H9 (cell line): Measurements from ENCODE around the gene NOTUM. TPM values are rescaled to one million over a fixed set of nuclear protein-coding genes. Genes with fewer than 3 reads are reported as not detected.
A peak's percentile ranks its signal among the peaks of the same experiment; 100 is the strongest.

Experiments
- DNase-seq: peaks from one replicate; pipeline ENCODE4 v3.0.0-alpha.2; 2017
- H2AFZ ChIP-seq: one replicate; pipeline ENCODE4 v1.6.1; 2013; ENCODE audit warnings: mild to moderate bottlenecking, low read length, control low read depth, moderate library complexity
- H2AK5ac ChIP-seq: 2 replicates; pipeline ENCODE4 v1.6.1; 2013; ENCODE audit warnings: low read length, control low read depth, mixed read lengths; ENCODE audit not compliant: insufficient read length
- H2BK120ac ChIP-seq: one replicate; pipeline ENCODE4 v1.6.1; 2013; ENCODE audit warnings: low read depth, mild to moderate bottlenecking, low read length, control low read depth, inconsistent platforms; ENCODE audit not compliant: poor library complexity, severe bottlenecking
- H2BK12ac ChIP-seq: 2 replicates; pipeline ENCODE4 v1.6.1; 2013; ENCODE audit warnings: low read length, control low read depth, mixed read lengths, low read depth; ENCODE audit not compliant: insufficient read length
- H2BK15ac ChIP-seq: 2 replicates; pipeline ENCODE4 v1.6.1; 2013; ENCODE audit warnings: low read depth, low read length, control low read depth
- H2BK20ac ChIP-seq: one replicate; pipeline ENCODE4 v1.6.1; 2013; ENCODE audit warnings: low read depth, mild to moderate bottlenecking, low read length, control low read depth, inconsistent platforms; ENCODE audit not compliant: poor library complexity, severe bottlenecking
- H2BK5ac ChIP-seq: 2 replicates; pipeline ENCODE4 v1.6.1; 2013; ENCODE audit warnings: low read length, control low read depth, mixed read lengths; ENCODE audit not compliant: insufficient read length
- H3K14ac ChIP-seq: 2 replicates; pipeline ENCODE4 v1.6.1; 2013; ENCODE audit warnings: low read length, control low read depth; ENCODE audit not compliant: insufficient read depth
- H3K18ac ChIP-seq: 2 replicates; pipeline ENCODE4 v1.6.1; 2013; ENCODE audit warnings: low read depth, mild to moderate bottlenecking, mixed read lengths, low read length, control low read depth; ENCODE audit not compliant: insufficient read length
- H3K23ac ChIP-seq: 2 replicates; pipeline ENCODE4 v1.6.1; 2013; ENCODE audit warnings: low read length, control low read depth, mixed read lengths, low read depth; ENCODE audit not compliant: insufficient read length
- H3K23me2 ChIP-seq: 2 replicates; pipeline ENCODE4 v1.6.1; 2013; ENCODE audit warnings: low read depth, mild to moderate bottlenecking, mixed read lengths, low read length, control low read depth; ENCODE audit not compliant: insufficient read length, poor library complexity, severe bottlenecking
- H3K27ac ChIP-seq: 2 replicates; pipeline ENCODE4 v1.5.1; 2013; ENCODE audit warnings: low read length, control low read depth, mixed read lengths, low read depth; ENCODE audit not compliant: insufficient read length
- H3K27me3 ChIP-seq: 2 replicates; pipeline ENCODE4 v1.6.1; 2013; ENCODE audit warnings: low read length, control low read depth, inconsistent platforms; ENCODE audit not compliant: insufficient read depth
- H3K4ac ChIP-seq: 2 replicates; pipeline ENCODE4 v1.6.1; 2013; ENCODE audit warnings: low read depth, mild to moderate bottlenecking, control low read depth, inconsistent platforms, low read length, moderate library complexity
- H3K4me1 ChIP-seq: 2 replicates; pipeline ENCODE4 v1.6.1; 2013; ENCODE audit warnings: low read length, control low read depth, inconsistent platforms; ENCODE audit not compliant: insufficient read depth
- H3K4me2 ChIP-seq: 2 replicates; pipeline ENCODE4 v1.6.1; 2013; ENCODE audit warnings: low read length, control low read depth, mixed read lengths; ENCODE audit not compliant: insufficient read length, insufficient read depth
- H3K56ac ChIP-seq: 2 replicates; pipeline ENCODE4 v1.6.1; 2013; ENCODE audit warnings: low read depth, mild to moderate bottlenecking, mixed read lengths, low read length, control low read depth; ENCODE audit not compliant: insufficient read length
- H3K79me1 ChIP-seq: 2 replicates; pipeline ENCODE4 v1.6.1; 2013; ENCODE audit warnings: low read depth, mild to moderate bottlenecking, moderate library complexity, low read length, control low read depth, inconsistent platforms; ENCODE audit not compliant: insufficient read depth, poor library complexity, severe bottlenecking
- H3K79me2 ChIP-seq: 2 replicates; pipeline ENCODE4 v1.6.1; 2013; ENCODE audit warnings: low read length, control low read depth, inconsistent platforms; ENCODE audit not compliant: insufficient read depth
- H3K9ac ChIP-seq: 2 replicates; pipeline ENCODE4 v1.6.1; 2013; ENCODE audit warnings: low read length, control low read depth, mixed read lengths; ENCODE audit not compliant: insufficient read length; ENCODE audit errors: extremely low read depth
- H3K9me3 ChIP-seq: one replicate; pipeline ENCODE4 v1.6.1; 2013; ENCODE audit warnings: low read depth, low read length, inconsistent platforms; ENCODE audit not compliant: control insufficient read depth
- H3T11ph ChIP-seq: one replicate; pipeline ENCODE4 v1.6.1; 2013; ENCODE audit warnings: mild to moderate bottlenecking, low read length, control low read depth, inconsistent platforms
- H4K20me1 ChIP-seq: one replicate; pipeline ENCODE4 v1.6.1; 2013; ENCODE audit not compliant: control insufficient read depth, insufficient read length, insufficient read depth
- H4K5ac ChIP-seq: 2 replicates; pipeline ENCODE4 v1.6.1; 2013; ENCODE audit warnings: low read depth, mild to moderate bottlenecking, mixed read lengths, low read length, control low read depth; ENCODE audit not compliant: insufficient read length
- H4K8ac ChIP-seq: replicated peaks from 2 replicates; pipeline ENCODE4 v1.6.1; 2013; ENCODE audit warnings: low read length, control low read depth, mixed read lengths, low read depth; ENCODE audit not compliant: insufficient read length
- H4K91ac ChIP-seq: 2 replicates; pipeline ENCODE4 v1.6.1; 2013; ENCODE audit warnings: low read depth, mild to moderate bottlenecking, moderate library complexity, mixed read lengths, low read length, control low read depth; ENCODE audit not compliant: insufficient read length
- H3K27ac Mint-ChIP-seq, 3 experiments: 2 replicates in 2 of 3; 3 replicates in 1 of 3; pipeline ENCODE4 v1.8.0; 2020 to 2021; ENCODE audit warnings: mixed read lengths in 3 of 3, mild to moderate bottlenecking in 1 of 3, moderate library complexity in 1 of 3
- H3K27me3 Mint-ChIP-seq: 2 replicates; pipeline ENCODE4 v1.8.0; 2021; ENCODE audit warnings: low read depth, mild to moderate bottlenecking, moderate library complexity, mixed read lengths
- H3K36me3 Mint-ChIP-seq, 3 experiments: 2 replicates in 2 of 3; 3 replicates in 1 of 3; pipeline ENCODE4 v1.8.0; 2020 to 2021; ENCODE audit warnings: low read depth in 3 of 3, mixed read lengths in 3 of 3; ENCODE audit not compliant: insufficient read depth in 1 of 3
- H3K4me1 Mint-ChIP-seq, 2 experiments: 2 replicates each; pipeline ENCODE4 v1.8.0; 2020; ENCODE audit warnings: mixed read lengths in 2 of 2
- H3K4me3 Mint-ChIP-seq, 2 experiments: 2 replicates in 1 of 2; 3 replicates in 1 of 2; pipeline ENCODE4 v1.8.0; 2020 to 2021; ENCODE audit warnings: mild to moderate bottlenecking in 2 of 2, mixed read lengths in 2 of 2, moderate library complexity in 1 of 2
- H3K9me3 Mint-ChIP-seq, 2 experiments: 2 replicates in 1 of 2; 3 replicates in 1 of 2; pipeline ENCODE4 v1.8.0; 2020; ENCODE audit warnings: mild to moderate bottlenecking in 2 of 2, mixed read lengths in 2 of 2, moderate library complexity in 1 of 2
- WGBS: extraction: QIAGEN DNeasy Blood & Tissue Kit; methylation state at CpG from one replicate; pipeline ENCODE4 v1.1.7; 2013; ENCODE audit warnings: missing lambda C conversion rate, low lambda C conversion rate, mixed read lengths; ENCODE audit not compliant: insufficient read length; ENCODE audit errors: extremely low coverage; 5-methylcytosine and 5-hydroxymethylcytosine counted together
- total RNA-seq: library from RNA; stranded (reverse); gene quantifications from 2 replicates; pipeline ENCODE4 v1.2.1, GENCODE V29; 2021
- TF ChIP-seq, protein P1 (sequence below): fragments of 200-600 bp; sonication (generic); conservative IDR thresholded peaks from 3 replicates; pipeline ENCODE4 v1.8.0; 2021; ENCODE audit warnings: antibody characterized with exemption, mild to moderate bottlenecking

The NOTUM gene
- total RNA-seq, 1 experiment from 2014 or later, result 2.1 TPM

DNA sequence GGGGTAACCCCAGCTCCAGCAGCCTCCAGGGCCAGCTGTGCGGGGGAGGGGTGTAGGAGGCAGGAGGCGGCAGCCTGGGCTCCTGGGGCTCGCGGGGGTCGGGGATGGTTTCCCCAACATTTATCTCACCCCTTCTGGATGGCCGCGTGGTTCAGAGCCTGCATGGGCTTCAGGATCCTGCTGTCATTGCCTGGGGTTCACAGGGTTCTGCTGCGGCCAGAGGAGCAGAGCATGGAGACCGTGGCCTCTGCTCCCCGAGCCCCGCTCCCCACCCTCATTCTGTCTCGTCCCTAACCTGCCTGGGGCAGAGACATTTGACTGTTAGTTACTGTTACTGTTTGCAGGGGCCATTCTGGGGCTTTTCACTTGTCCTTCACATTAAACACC lies 18.8 kb downstream of the NOTUM start:
- Histone ChIP-seq H2AK5ac (no peak overlapping the region), H3K9me3 (no peaks in the 10 kb centered on the region), H3K4me1 (no peaks in the 10 kb centered on the region; the same call in 1 of the 2 replicates), H2BK12ac (no peak overlapping the region), H3K23ac (no peak overlapping the region), H3K18ac (no peak overlapping the region), H3K27me3 (no peaks in the 10 kb centered on the region), H3K56ac (no peak overlapping the region), H3K79me2 (no peaks in the 10 kb centered on the region), H2BK5ac (no peak overlapping the region), H4K91ac (no peak overlapping the region), H2BK120ac (no peak overlapping the region), H3T11ph (no peak overlapping the region), H3K4me2 (peak overlapping the region; percentile 17), H4K8ac (no peak overlapping the region), H2BK15ac (no peak overlapping the region), H3K27ac (no peak overlapping the region), H4K5ac (no peak overlapping the region), H2BK20ac (no peak overlapping the region), H4K20me1 (no peaks in the 10 kb centered on the region), H3K79me1 (no peaks in the 10 kb centered on the region), H3K4ac (no peak overlapping the region), H3K23me2 (peaks cover 4% of the 10 kb centered on the region), H3K14ac (no peak overlapping the region), H2AFZ (no peak overlapping the region), H3K9ac (no peak overlapping the region)
- no peaks in the 10 kb centered on the region for H3K36me3 Mint-ChIP-seq
- peak overlapping the region in 1 of 2 experiments; percentile 51; a peak in 3 of 5 replicates for H3K4me3 Mint-ChIP-seq
- peaks cover 11 to 22% of the 10 kb centered on the region in 2 experiments for H3K4me1 Mint-ChIP-seq
- H3K27ac Mint-ChIP-seq, result no peak overlapping the region
- TF ChIP-seq, protein P1, sequence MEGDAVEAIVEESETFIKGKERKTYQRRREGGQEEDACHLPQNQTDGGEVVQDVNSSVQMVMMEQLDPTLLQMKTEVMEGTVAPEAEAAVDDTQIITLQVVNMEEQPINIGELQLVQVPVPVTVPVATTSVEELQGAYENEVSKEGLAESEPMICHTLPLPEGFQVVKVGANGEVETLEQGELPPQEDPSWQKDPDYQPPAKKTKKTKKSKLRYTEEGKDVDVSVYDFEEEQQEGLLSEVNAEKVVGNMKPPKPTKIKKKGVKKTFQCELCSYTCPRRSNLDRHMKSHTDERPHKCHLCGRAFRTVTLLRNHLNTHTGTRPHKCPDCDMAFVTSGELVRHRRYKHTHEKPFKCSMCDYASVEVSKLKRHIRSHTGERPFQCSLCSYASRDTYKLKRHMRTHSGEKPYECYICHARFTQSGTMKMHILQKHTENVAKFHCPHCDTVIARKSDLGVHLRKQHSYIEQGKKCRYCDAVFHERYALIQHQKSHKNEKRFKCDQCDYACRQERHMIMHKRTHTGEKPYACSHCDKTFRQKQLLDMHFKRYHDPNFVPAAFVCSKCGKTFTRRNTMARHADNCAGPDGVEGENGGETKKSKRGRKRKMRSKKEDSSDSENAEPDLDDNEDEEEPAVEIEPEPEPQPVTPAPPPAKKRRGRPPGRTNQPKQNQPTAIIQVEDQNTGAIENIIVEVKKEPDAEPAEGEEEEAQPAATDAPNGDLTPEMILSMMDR, result no peak
- no CpG with 5 or more reads among the region's 12 CpGs for WGBS
- no peaks in the 10 kb centered on the region for H3K9me3 Mint-ChIP-seq
- DNase-seq, result no peak
- peaks cover 78% of the 10 kb centered on the region for H3K27me3 Mint-ChIP-seq
